H1 (cell line): Measurements from ENCODE around the gene IQCH. TPM values are rescaled to one million over a fixed set of nuclear protein-coding genes. Genes with fewer than 3 reads are reported as not detected.

Experiments used
- CTCF ChIA-PET: fragments of 300-600 bp; sonication (Branson Sonifier 250); formaldehyde crosslinking; loops from one replicate; lab custom pipeline; 2021; ENCODE audit not compliant: partially characterized antibody; lab: Charles Lee
- POLR2A ChIA-PET: fragments of 300-600 bp; sonication (Branson Sonifier 250); formaldehyde crosslinking; loops from one replicate; lab custom pipeline; 2021; ENCODE audit warnings: inconsistent platforms; ENCODE audit not compliant: partially characterized antibody; lab: Charles Lee
- DNase-seq, 2 experiments: peaks; one replicate each; pipeline versions ENCODE4 v3.0.0 to v3.0.0-alpha.2; 2010 to 2022; ENCODE audit warnings: low spot score in 2 of 2, low read depth in 1 of 2, mixed read lengths in 1 of 2
- FAIRE-seq: peaks from 2 replicates; lab custom pipeline; 2011; peaks lifted over from hg19 to GRCh38; lab: Jason Lieb, UNC
- H2AFZ ChIP-seq: 2 replicates; pipeline ENCODE4 v1.8.1; 2012; ENCODE audit warnings: low read length, inconsistent platforms
- H2AK5ac ChIP-seq: 2 replicates; pipeline ENCODE4 v1.6.1; 2013; ENCODE audit warnings: low read depth, low read length
- H2BK120ac ChIP-seq: replicated peaks from 2 replicates; pipeline ENCODE3; 2013; ENCODE audit warnings: low read depth, low read length, inconsistent platforms
- H2BK12ac ChIP-seq: 2 replicates; pipeline ENCODE4 v1.6.1; 2013; ENCODE audit warnings: low read depth, low read length
- H2BK15ac ChIP-seq: 2 replicates; pipeline ENCODE4 v1.6.1; 2013; ENCODE audit warnings: low read length
- H2BK20ac ChIP-seq: 2 replicates; pipeline ENCODE4 v1.6.1; 2013; ENCODE audit warnings: low read length
- H2BK5ac ChIP-seq: 2 replicates; pipeline ENCODE4 v1.6.1; 2013; ENCODE audit warnings: low read depth, low read length
- H3K14ac ChIP-seq: 2 replicates; pipeline ENCODE4 v1.6.1; 2013; ENCODE audit warnings: inconsistent platforms; ENCODE audit not compliant: insufficient read length
- H3K18ac ChIP-seq: 2 replicates; pipeline ENCODE4 v1.6.1; 2013; ENCODE audit warnings: low read length; ENCODE audit errors: extremely low read depth
- H3K23ac ChIP-seq: 2 replicates; pipeline ENCODE4 v1.6.1; 2013; ENCODE audit warnings: inconsistent platforms; ENCODE audit not compliant: insufficient read length
- H3K23me2 ChIP-seq: 2 replicates; pipeline ENCODE4 v1.6.1; 2013; ENCODE audit warnings: low read depth, low read length
- H3K27ac ChIP-seq: 2 replicates; pipeline ENCODE4 v1.6.1; 2011; ENCODE audit warnings: low read depth, low read length, inconsistent platforms
- H3K27me3 ChIP-seq, 4 experiments: replicated peaks in 1 of 4; 1 replicate in 1 of 4; 2 replicates in 3 of 4; pipeline versions ENCODE4 v1.6.1 to v1.8.1; 2011 to 2013; ENCODE audit warnings: low read length in 3 of 4, mild to moderate bottlenecking in 3 of 4, inconsistent platforms in 2 of 4, mixed read lengths in 2 of 4, moderate library complexity in 1 of 4; ENCODE audit not compliant: control insufficient read depth in 3 of 4, insufficient read depth in 3 of 4; ENCODE audit errors: extremely low read depth in 1 of 4
- H3K36me3 ChIP-seq, 4 experiments: 2 replicates each; pipeline versions ENCODE4 v1.6.1 to v1.8.1; 2011 to 2013; ENCODE audit warnings: mild to moderate bottlenecking in 4 of 4, low read length in 3 of 4, moderate library complexity in 2 of 4, control low read depth in 1 of 4, inconsistent platforms in 1 of 4; ENCODE audit not compliant: insufficient read depth in 4 of 4, control insufficient read depth in 2 of 4
- H3K4ac ChIP-seq: replicated peaks from 2 replicates; pipeline ENCODE3; 2013; ENCODE audit warnings: low read length, low read depth, mixed read lengths, inconsistent platforms; ENCODE audit not compliant: insufficient read length
- H3K4me1 ChIP-seq, 4 experiments: replicated peaks in 1 of 4; 1 replicate in 1 of 4; 2 replicates in 3 of 4; pipeline versions ENCODE4 v1.6.1 to v1.8.1; 2011 to 2013; ENCODE audit warnings: low read length in 3 of 4, inconsistent platforms in 2 of 4, mixed read lengths in 1 of 4; ENCODE audit not compliant: insufficient read depth in 4 of 4, control insufficient read depth in 3 of 4
- H3K4me2 ChIP-seq, 2 experiments: 2 replicates each; pipeline versions ENCODE4 v1.6.1 to v1.8.1; 2011 to 2013; ENCODE audit warnings: low read depth in 2 of 2, low read length in 2 of 2, control low read depth in 1 of 2, inconsistent platforms in 1 of 2, mild to moderate bottlenecking in 1 of 2; ENCODE audit not compliant: insufficient read depth in 1 of 2
- H3K4me3 ChIP-seq, 4 experiments: fragments of 200-600, 300-600 bp in 1 of 4; sonication (generic), shearing (Covaris generic), sonication (Bioruptor Twin) in 1 of 4; 2 replicates each; pipeline versions ENCODE4 v1.5.1 to v1.8.1; 2011 to 2016; ENCODE audit warnings: low read length in 4 of 4, low read depth in 3 of 4, control low read depth in 2 of 4, inconsistent platforms in 2 of 4, mild to moderate bottlenecking in 2 of 4, mixed read lengths in 1 of 4, moderate library complexity in 1 of 4; ENCODE audit not compliant: insufficient read depth in 2 of 4; ENCODE audit errors: extremely low read depth in 1 of 4
- H3K56ac ChIP-seq: replicated peaks from 2 replicates; pipeline ENCODE3; 2013; ENCODE audit warnings: low read depth, mild to moderate bottlenecking, mixed read lengths, low read length, inconsistent platforms; ENCODE audit not compliant: insufficient read length
- H3K79me1 ChIP-seq: 2 replicates; pipeline ENCODE4 v1.6.1; 2013; ENCODE audit warnings: low read depth, low read length, control low read depth
- H3K79me2 ChIP-seq, 2 experiments: 2 replicates each; pipeline versions ENCODE4 v1.6.1 to v1.8.1; 2012 to 2013; ENCODE audit warnings: low read length in 2 of 2, mild to moderate bottlenecking in 2 of 2, inconsistent platforms in 1 of 2; ENCODE audit not compliant: insufficient read depth in 2 of 2, control insufficient read depth in 1 of 2
- H3K9ac ChIP-seq, 4 experiments: replicated peaks in 1 of 4; 1 replicate in 1 of 4; 2 replicates in 3 of 4; pipeline versions ENCODE4 v1.6.1 to v1.8.1; 2011 to 2013; ENCODE audit warnings: low read depth in 3 of 4, low read length in 3 of 4, control low read depth in 2 of 4, mild to moderate bottlenecking in 2 of 4, moderate library complexity in 2 of 4, inconsistent platforms in 1 of 4; ENCODE audit errors: extremely low read depth in 1 of 4
- H3K9me3 ChIP-seq, 2 experiments: 2 replicates each; pipeline versions ENCODE4 v1.6.1 to v1.8.1; 2012 to 2013; ENCODE audit warnings: mild to moderate bottlenecking in 2 of 2, moderate library complexity in 2 of 2, control low read depth in 1 of 2, inconsistent platforms in 1 of 2, low read depth in 1 of 2, low read length in 1 of 2, mixed read lengths in 1 of 2; ENCODE audit not compliant: insufficient read depth in 2 of 2
- H4K20me1 ChIP-seq, 2 experiments: replicated peaks in 1 of 2; 2 replicates each; pipeline versions ENCODE3 to v1.8.1; 2011 to 2013; ENCODE audit warnings: inconsistent platforms in 2 of 2, low read length in 2 of 2, mild to moderate bottlenecking in 1 of 2; ENCODE audit not compliant: insufficient read depth in 2 of 2, control insufficient read depth in 1 of 2
- H4K5ac ChIP-seq: 2 replicates; pipeline ENCODE4 v1.6.1; 2013; ENCODE audit warnings: low read length, low read depth, mixed read lengths, inconsistent platforms; ENCODE audit not compliant: insufficient read length
- H4K8ac ChIP-seq: 2 replicates; pipeline ENCODE4 v1.8.0; 2013; ENCODE audit warnings: mild to moderate bottlenecking, moderate library complexity, low read length, inconsistent platforms; ENCODE audit not compliant: insufficient read depth; ENCODE audit errors: extremely low read depth
- H4K91ac ChIP-seq: replicated peaks from 2 replicates; pipeline ENCODE3; 2013; ENCODE audit warnings: low read length, mixed read lengths, inconsistent platforms; ENCODE audit not compliant: insufficient read length
- ASH2L ChIP-seq: fragments of 200-600, 300-600 bp; sonication (generic); IDR thresholded peaks from one replicate; pipeline ENCODE4 v1.7.1; 2017; ENCODE audit warnings: low read length
- ATF2 ChIP-seq: IDR thresholded peaks from 2 replicates; pipeline ENCODE4 v1.6.1; 2012; ENCODE audit warnings: low read length, inconsistent platforms
- CBX5 ChIP-seq: fragments of 300-800, 300-1000 bp; sonication (generic); IDR thresholded peaks from 2 replicates; pipeline ENCODE4 v1.7.1; 2016; ENCODE audit warnings: antibody characterized with exemption, low read length, low read depth
- CBX8 ChIP-seq: fragments of 300-800, 300-1000 bp; sonication (generic); IDR thresholded peaks from 2 replicates; pipeline ENCODE4 v1.7.1; 2016; ENCODE audit warnings: low read depth, low read length, borderline replicate concordance
- CHD1 ChIP-seq: IDR thresholded peaks from 2 replicates; pipeline ENCODE4 v1.6.1; 2012; ENCODE audit warnings: low read depth, low read length, improper control_type of control experiment
- GTF2F1 ChIP-seq: IDR thresholded peaks from 2 replicates; pipeline ENCODE4 v1.6.1; 2012; ENCODE audit warnings: low read depth, low read length, improper control_type of control experiment, borderline replicate concordance
- HDAC6 ChIP-seq: IDR thresholded peaks from one replicate; pipeline ENCODE4 v1.7.1; 2012; ENCODE audit warnings: low read depth, mild to moderate bottlenecking, inconsistent platforms, low read length, moderate library complexity
- KDM4A ChIP-seq: IDR thresholded peaks from one replicate; pipeline ENCODE4 v1.7.1; 2012; ENCODE audit warnings: low read depth, mild to moderate bottlenecking, moderate library complexity, low read length, inconsistent platforms; ENCODE audit not compliant: severe bottlenecking
- KDM5A ChIP-seq: fragments of 200-600 bp; IDR thresholded peaks from 2 replicates; pipeline ENCODE4 v1.7.1; 2012; ENCODE audit warnings: mild to moderate bottlenecking, low read length, inconsistent platforms, mixed read lengths
- POLR2A ChIP-seq, 2 experiments: IDR thresholded peaks; 1 replicate in 1 of 2; 2 replicates in 1 of 2; pipeline ENCODE4 v1.6.1; 2011; ENCODE audit warnings: low read depth in 2 of 2, low read length in 2 of 2, mild to moderate bottlenecking in 2 of 2; ENCODE audit errors: control extremely low read depth in 1 of 2
- POU5F1 ChIP-seq: IDR thresholded peaks from 2 replicates; pipeline ENCODE4 v1.6.1; 2011; ENCODE audit warnings: low read depth, mild to moderate bottlenecking, low read length, moderate library complexity
- RFX5 ChIP-seq: IDR thresholded peaks from 2 replicates; pipeline ENCODE4 v1.6.1; 2011; ENCODE audit warnings: low read depth, low read length, improper control_type of control experiment, borderline replicate concordance
- ZNF274 ChIP-seq: IDR thresholded peaks from 2 replicates; pipeline ENCODE4 v1.7.0; 2012; ENCODE audit warnings: low read length, borderline replicate concordance; ENCODE audit errors: extremely low read depth
- polyA plus RNA-seq, 7 experiments: library from polyadenylated mRNA; depleted of rRNA in 3 of 7; stranded (reverse) in 5 of 7; unstranded in 2 of 7; fragments of >200 nt in 5 of 7; fragments of 200-250 nt in 2 of 7; gene quantifications; 1 replicate in 5 of 7; 2 replicates in 1 of 7; 4 replicates in 1 of 7; pipeline versions ENCODE4 v1.2.1 to v1.2.3, GENCODE V29; 2011 to 2013; ENCODE audit warnings: missing spikeins in 2 of 7, mixed read lengths in 2 of 7
- total RNA-seq: library from RNA; stranded (reverse); fragmentation: NEBNext Ultra II Directional; extraction: Animal tissue kit (Norgen Biotek cat#: 25700); gene quantifications from 2 replicates; pipeline ENCODE4 v1.2.1, GENCODE V29; 2021

The IQCH gene
- total and polyA plus RNA-seq, 2 of the 8 experiments (the other 6 are each of a cell fraction or from before 2014, with no cell fraction given): 0.60 to 1.9 TPM

GRCh38 chr15:67218428-67218827 lies 36.2 kb upstream of the IQCH start:
- Histone ChIP-seq H3K4me1 (no peaks in the 10 kb centered on the region), H2BK12ac (no peak overlapping the region), H3K4ac (no peak overlapping the region), H3K4me3 (no peak overlapping the region), H3K23ac (no peak overlapping the region), H3K14ac (no peak overlapping the region), H4K5ac (no peak overlapping the region), H4K8ac (no peak overlapping the region), H4K91ac (no peak overlapping the region), H2AK5ac (no peak overlapping the region), H2AFZ (no peak overlapping the region), H3K79me1 (no peaks in the 10 kb centered on the region), H3K18ac (no peak overlapping the region), H3K4me2 (no peak overlapping the region), H3K27ac (no peak overlapping the region), H3K23me2 (no peaks in the 10 kb centered on the region; the same call in 1 of the 2 replicates), H2BK15ac (no peak overlapping the region), H2BK120ac (no peak overlapping the region), H3K36me3 (no peaks in the 10 kb centered on the region), H3K9ac (no peak overlapping the region), H3K9me3 (no peaks in the 10 kb centered on the region), H3K27me3 (no peaks in the 10 kb centered on the region), H4K20me1 (no peaks in the 10 kb centered on the region), H3K79me2 (no peaks in the 10 kb centered on the region), H3K56ac (no peak overlapping the region), H2BK5ac (no peak overlapping the region), H2BK20ac (no peak overlapping the region)
- FAIRE-seq: no peak
- DNase-seq: no peak
- ChIA-PET POLR2A (no interaction called here), CTCF (no interaction called here)
- no peak for TF ChIP-seq CBX5
- no peak for TF ChIP-seq POU5F1
- no peak for TF ChIP-seq KDM4A
- no peak for TF ChIP-seq HDAC6
- TF ChIP-seq RFX5: no peak
- no peak for TF ChIP-seq CBX8
- no peak for TF ChIP-seq KDM5A
- TF ChIP-seq ZNF274: no peak
- no peak for TF ChIP-seq ATF2
- TF ChIP-seq CHD1: no peak
- no peak for TF ChIP-seq POLR2A (IDR thresholded peaks at IDR 0.05; ENCODE audit: control extremely low read depth in 1 of 2, low read depth in 2 of 2, low read length in 2 of 2)
- TF ChIP-seq ASH2L: no peak
- no peak for TF ChIP-seq GTF2F1
